ENCODE data around the gene PSD4. TPM values are rescaled to one million over a fixed set of nuclear protein-coding genes. Genes with fewer than 3 reads are reported as not detected.

The PSD4 gene
- polyA plus RNA-seq, 1 donor from 2014 or later, result 0.67 TPM

- TF ChIP-seq MXI1 (conservative IDR thresholded peaks at IDR 0.05; ENCODE audit: poor library complexity, severe bottlenecking), result no peak
- TF ChIP-seq SMC3 (conservative IDR thresholded peaks at IDR 0.05; ENCODE audit: poor library complexity), result no peak
- no peak for TF ChIP-seq RAD21 (conservative IDR thresholded peaks at IDR 0.05)
- TF ChIP-seq EZH2 (IDR thresholded peaks at IDR 0.05; ENCODE audit: borderline replicate concordance, insufficient read depth, low read length, poor library complexity, severe bottlenecking), result no peak
- no peak for TF ChIP-seq REST (IDR thresholded peaks at IDR 0.05; ENCODE audit: borderline replicate concordance)
- no peaks in the 10 kb centered on the region for H3K9me2 ChIP-seq (ENCODE audit: insufficient read depth, low read length)
- H4K20me1 ChIP-seq (ENCODE audit: insufficient read depth), result no peaks in the 10 kb centered on the region
- H3K79me2 ChIP-seq (replicated peaks; ENCODE audit: insufficient read depth, low read length), result no peaks in the 10 kb centered on the region
- H3K4me3 ChIP-seq (ENCODE audit: low read length), result no peak overlapping the region
- no peak overlapping the region for H2AFZ ChIP-seq (ENCODE audit: low read depth, low read length)
- H3K9me3 ChIP-seq (ENCODE audit: low read length), result no peaks in the 10 kb centered on the region
- H3K27ac ChIP-seq (ENCODE audit: low read length), result no peak overlapping the region
- H3K4me2 ChIP-seq (ENCODE audit: low read length), result no peak overlapping the region
- H3K27me3 ChIP-seq (ENCODE audit: insufficient read depth, low read depth, low read length), result no peaks in the 10 kb centered on the region
- no peaks in the 10 kb centered on the region for H3F3A ChIP-seq (ENCODE audit: insufficient read depth, low read length, poor library complexity, severe bottlenecking)
- H3K9ac ChIP-seq (ENCODE audit: low read length), result no peak overlapping the region
- H3K36me3 ChIP-seq (ENCODE audit: insufficient read depth, low read length), result no peaks in the 10 kb centered on the region
Observed at GRCh38 chr2:113175042-113175628, 1.4 kb downstream of the PSD4 start.

DNA sequence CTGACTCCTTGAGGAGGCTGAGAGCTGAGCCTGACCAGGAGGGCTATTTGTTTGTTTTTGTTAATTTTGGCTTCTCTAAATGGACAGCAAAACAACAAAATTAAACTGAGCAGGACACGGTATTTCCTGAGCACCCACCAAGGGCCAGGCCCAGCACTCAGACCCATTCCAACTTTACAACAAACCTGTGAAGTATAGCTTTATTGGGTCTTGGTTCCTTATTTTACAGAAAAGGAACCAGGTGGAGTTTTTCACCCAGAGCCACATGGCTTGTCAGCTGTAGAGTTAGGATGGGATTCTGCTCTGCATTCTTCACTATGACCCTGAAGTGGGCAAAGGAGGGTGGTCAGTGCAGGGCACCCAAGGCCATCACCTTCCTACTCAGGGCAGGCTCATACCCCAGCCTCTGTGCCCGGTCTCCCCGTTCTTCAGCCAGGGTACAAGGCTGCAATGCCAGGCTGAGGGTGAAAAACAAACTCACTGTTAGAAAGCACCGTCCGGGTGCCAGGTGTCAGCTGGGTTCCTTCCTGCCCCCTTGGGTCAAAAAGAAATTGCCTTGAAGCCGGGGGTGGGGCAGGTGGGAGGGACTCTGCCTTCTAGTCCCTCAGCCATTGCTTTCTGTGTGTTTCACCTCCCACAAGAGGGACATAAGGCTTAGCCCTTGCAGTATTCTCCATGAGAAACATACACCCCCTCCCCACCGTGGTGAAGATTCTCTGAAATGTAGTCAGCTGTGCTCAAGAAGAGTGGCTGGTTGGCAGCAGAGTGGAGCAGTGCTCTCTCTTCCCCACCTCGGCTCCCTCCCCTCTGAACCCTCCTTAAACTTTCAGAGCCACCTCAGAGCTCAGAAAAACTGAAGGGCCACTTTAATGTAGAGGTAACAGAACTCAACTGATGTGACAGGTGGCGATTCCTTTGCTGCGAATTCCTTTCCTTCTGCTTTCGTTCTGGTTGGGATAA lies 2.2 kb downstream of the PSD4 start:
- TF ChIP-seq RAD21 (conservative IDR thresholded peaks at IDR 0.05), result no peak
- TF ChIP-seq MXI1 (conservative IDR thresholded peaks at IDR 0.05; ENCODE audit: poor library complexity, severe bottlenecking), result no peak
- no peak for TF ChIP-seq POLR2AphosphoS5 (IDR thresholded peaks at IDR 0.05)
- TF ChIP-seq, protein P1, sequence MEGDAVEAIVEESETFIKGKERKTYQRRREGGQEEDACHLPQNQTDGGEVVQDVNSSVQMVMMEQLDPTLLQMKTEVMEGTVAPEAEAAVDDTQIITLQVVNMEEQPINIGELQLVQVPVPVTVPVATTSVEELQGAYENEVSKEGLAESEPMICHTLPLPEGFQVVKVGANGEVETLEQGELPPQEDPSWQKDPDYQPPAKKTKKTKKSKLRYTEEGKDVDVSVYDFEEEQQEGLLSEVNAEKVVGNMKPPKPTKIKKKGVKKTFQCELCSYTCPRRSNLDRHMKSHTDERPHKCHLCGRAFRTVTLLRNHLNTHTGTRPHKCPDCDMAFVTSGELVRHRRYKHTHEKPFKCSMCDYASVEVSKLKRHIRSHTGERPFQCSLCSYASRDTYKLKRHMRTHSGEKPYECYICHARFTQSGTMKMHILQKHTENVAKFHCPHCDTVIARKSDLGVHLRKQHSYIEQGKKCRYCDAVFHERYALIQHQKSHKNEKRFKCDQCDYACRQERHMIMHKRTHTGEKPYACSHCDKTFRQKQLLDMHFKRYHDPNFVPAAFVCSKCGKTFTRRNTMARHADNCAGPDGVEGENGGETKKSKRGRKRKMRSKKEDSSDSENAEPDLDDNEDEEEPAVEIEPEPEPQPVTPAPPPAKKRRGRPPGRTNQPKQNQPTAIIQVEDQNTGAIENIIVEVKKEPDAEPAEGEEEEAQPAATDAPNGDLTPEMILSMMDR (IDR thresholded peaks at IDR 0.05; ENCODE audit: poor library complexity, severe bottlenecking), result no peak
- TF ChIP-seq REST (IDR thresholded peaks at IDR 0.05; ENCODE audit: borderline replicate concordance), result no peak
- no peak for TF ChIP-seq TAF1 (IDR thresholded peaks at IDR 0.05; ENCODE audit: low read depth)
- no peak for TF ChIP-seq SMC3 (conservative IDR thresholded peaks at IDR 0.05; ENCODE audit: poor library complexity)
- TF ChIP-seq EP300 (conservative IDR thresholded peaks at IDR 0.05; ENCODE audit: poor library complexity, severe bottlenecking), result no peak
- TF ChIP-seq EZH2 (IDR thresholded peaks at IDR 0.05; ENCODE audit: borderline replicate concordance, insufficient read depth, low read length, poor library complexity, severe bottlenecking), result no peak
- Histone ChIP-seq H3K36me3 (ENCODE audit: insufficient read depth, low read length) (no peaks in the 10 kb centered on the region), H4K20me1 (ENCODE audit: insufficient read depth) (no peaks in the 10 kb centered on the region), H3K79me2 (replicated peaks; ENCODE audit: insufficient read depth, low read length) (no peaks in the 10 kb centered on the region), H3K9me2 (ENCODE audit: insufficient read depth, low read length) (no peaks in the 10 kb centered on the region), H3K4me2 (ENCODE audit: low read length) (no peak overlapping the region), H3F3A (ENCODE audit: insufficient read depth, low read length, poor library complexity, severe bottlenecking) (no peaks in the 10 kb centered on the region), H2AFZ (ENCODE audit: low read depth, low read length) (no peak overlapping the region), H3K9me3 (ENCODE audit: low read length) (no peaks in the 10 kb centered on the region), H3K4me3 (ENCODE audit: low read length) (no peak overlapping the region), H3K27ac (ENCODE audit: low read length) (no peak overlapping the region), H3K9ac (ENCODE audit: low read length) (no peak overlapping the region), H3K27me3 (ENCODE audit: insufficient read depth, low read depth, low read length) (no peaks in the 10 kb centered on the region)
